ENCODE results near the gene ARHGAP24. TPM values are rescaled to one million over a fixed set of nuclear protein-coding genes. Genes with fewer than 3 reads are reported as not detected.

ARHGAP24 gene
- total and polyA plus RNA-seq, 4 donors: 10.0 to 79.4 (median 21.6) TPM

DNA sequence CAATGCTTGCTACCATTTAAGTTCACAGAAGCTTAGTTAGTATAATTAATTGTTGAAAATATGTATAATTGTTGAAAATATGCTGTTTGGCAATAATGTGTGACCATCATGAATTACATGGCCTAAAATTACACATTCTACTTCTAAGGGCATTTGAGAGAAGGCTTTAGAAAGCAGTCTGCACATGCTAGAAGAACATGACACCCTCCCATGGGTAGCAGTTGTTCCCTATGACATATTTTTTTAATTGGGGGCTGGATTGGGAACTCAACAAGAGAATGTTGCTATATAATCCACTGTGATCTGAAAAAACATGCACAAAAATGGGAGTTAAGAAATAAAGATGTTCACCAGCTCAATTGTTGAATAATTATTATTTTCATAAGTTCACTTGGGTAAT, 331.4 kb downstream of the ARHGAP24 start:
- H3K9me3 ChIP-seq (ENCODE audit: control insufficient read depth in 4 of 4, insufficient read depth in 3 of 4, low read length in 3 of 4): no peaks in the 10 kb centered on the region
- H3K36me3 ChIP-seq (ENCODE audit: control insufficient read depth in 4 of 4, insufficient read depth in 4 of 4, low read length in 4 of 4): no peaks in the 10 kb centered on the region
- ATAC-seq (ENCODE audit: insufficient read depth, low FRiP score) (no peak), DNase-seq (no peak)
- H3K9ac ChIP-seq (ENCODE audit: insufficient read depth in 1 of 2, low read length in 2 of 2): no peak overlapping the region
- H3K4me1 ChIP-seq (ENCODE audit: control insufficient read depth in 5 of 5, insufficient read depth in 5 of 5, low read length in 5 of 5): peaks cover 0 to 7% (median 0%) of the 10 kb centered on the region in 5 donors
- H3K27me3 ChIP-seq (ENCODE audit: control insufficient read depth in 3 of 3, insufficient read depth in 3 of 3, low read length in 2 of 3): no peaks in the 10 kb centered on the region
- TF ChIP-seq, protein P1, sequence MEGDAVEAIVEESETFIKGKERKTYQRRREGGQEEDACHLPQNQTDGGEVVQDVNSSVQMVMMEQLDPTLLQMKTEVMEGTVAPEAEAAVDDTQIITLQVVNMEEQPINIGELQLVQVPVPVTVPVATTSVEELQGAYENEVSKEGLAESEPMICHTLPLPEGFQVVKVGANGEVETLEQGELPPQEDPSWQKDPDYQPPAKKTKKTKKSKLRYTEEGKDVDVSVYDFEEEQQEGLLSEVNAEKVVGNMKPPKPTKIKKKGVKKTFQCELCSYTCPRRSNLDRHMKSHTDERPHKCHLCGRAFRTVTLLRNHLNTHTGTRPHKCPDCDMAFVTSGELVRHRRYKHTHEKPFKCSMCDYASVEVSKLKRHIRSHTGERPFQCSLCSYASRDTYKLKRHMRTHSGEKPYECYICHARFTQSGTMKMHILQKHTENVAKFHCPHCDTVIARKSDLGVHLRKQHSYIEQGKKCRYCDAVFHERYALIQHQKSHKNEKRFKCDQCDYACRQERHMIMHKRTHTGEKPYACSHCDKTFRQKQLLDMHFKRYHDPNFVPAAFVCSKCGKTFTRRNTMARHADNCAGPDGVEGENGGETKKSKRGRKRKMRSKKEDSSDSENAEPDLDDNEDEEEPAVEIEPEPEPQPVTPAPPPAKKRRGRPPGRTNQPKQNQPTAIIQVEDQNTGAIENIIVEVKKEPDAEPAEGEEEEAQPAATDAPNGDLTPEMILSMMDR (IDR thresholded peaks at IDR 0.05; ENCODE audit: control extremely low read depth, extremely low read depth): no peak
- H3K4me3 ChIP-seq: no peak overlapping the region
- H3K27ac ChIP-seq (ENCODE audit: low read depth in 1 of 2, low read length in 1 of 2): no peak overlapping the region

DNA sequence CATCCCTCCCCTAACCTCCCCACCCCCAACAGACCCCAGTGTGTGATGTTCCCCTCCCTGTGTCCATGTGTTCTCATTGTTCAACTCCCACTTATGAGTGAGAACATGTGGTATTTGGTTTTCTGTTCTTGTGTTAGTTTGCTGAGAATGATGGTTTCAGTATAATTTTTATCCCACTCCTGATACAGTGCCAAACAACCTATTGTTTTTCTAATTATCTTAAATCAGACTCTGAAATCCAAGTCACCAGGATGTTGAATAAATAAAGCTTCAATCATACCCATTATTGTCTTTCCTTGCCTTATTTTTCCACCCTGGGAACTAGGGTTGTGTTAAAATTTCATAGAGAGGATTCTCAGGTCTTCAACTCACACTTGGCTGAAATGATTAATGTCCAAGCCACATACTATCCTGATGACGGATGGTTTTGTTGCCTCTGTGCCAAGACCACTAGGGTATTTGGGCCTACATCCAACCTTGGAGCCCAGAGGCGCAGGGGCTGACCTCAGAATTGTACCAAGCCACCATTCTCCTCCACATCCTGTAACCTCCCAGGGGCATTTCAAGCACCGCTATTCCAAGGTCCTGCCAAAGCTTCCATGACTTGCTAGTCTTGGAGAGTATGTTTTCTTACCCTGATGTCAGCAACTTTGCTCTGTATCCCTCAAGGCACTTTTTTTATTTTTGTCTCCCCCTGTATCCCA, 332.4 kb downstream of the ARHGAP24 start:
- no peak for ATAC-seq (ENCODE audit: insufficient read depth, low FRiP score)
- H3K36me3 ChIP-seq (ENCODE audit: control insufficient read depth in 4 of 4, insufficient read depth in 4 of 4, low read length in 4 of 4): no peaks in the 10 kb centered on the region
- no peak overlapping the region for H3K9ac ChIP-seq (ENCODE audit: insufficient read depth in 1 of 2, low read length in 2 of 2)
- H3K9me3 ChIP-seq (ENCODE audit: control insufficient read depth in 4 of 4, insufficient read depth in 3 of 4, low read length in 3 of 4): no peaks in the 10 kb centered on the region
- H3K27ac ChIP-seq (ENCODE audit: low read depth in 1 of 2, low read length in 1 of 2): peak overlapping the region in 1 of 2 donors; percentile 41
- H3K4me1 ChIP-seq (ENCODE audit: control insufficient read depth in 5 of 5, insufficient read depth in 5 of 5, low read length in 5 of 5): peaks cover 0 to 7% (median 0%) of the 10 kb centered on the region in 5 donors
- TF ChIP-seq, protein P1 (IDR thresholded peaks at IDR 0.05; ENCODE audit: control extremely low read depth, extremely low read depth): no peak
- H3K4me3 ChIP-seq: no peak overlapping the region
- DNase-seq: no peak
- 63 to 86% methylated on average over 3 of the region's 3 CpGs for WGBS, 2 donors
- no peaks in the 10 kb centered on the region for H3K27me3 ChIP-seq (ENCODE audit: control insufficient read depth in 3 of 3, insufficient read depth in 3 of 3, low read length in 2 of 3)

DNA sequence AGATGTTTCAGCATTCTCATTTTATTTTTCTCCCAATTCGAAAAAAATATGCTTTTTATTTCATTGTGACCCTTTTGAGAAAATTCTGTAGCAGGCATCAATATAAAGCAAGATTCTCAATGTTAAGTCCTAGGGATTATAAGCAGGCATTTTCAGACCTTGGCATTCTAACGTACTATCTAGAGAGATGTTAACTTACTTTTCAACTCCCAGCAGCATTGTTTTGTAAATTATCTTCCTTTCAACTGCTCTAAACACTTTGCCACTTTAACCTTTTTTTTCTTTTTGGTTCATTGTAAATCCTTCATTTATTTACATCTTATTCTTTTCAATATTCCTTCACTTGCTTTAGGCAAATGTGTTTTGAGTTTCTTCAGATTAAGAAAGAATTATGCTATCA, 333.2 kb downstream of the ARHGAP24 start:
- Histone ChIP-seq H3K4me3 (no peak overlapping the region), H3K9ac (ENCODE audit: insufficient read depth in 1 of 2, low read length in 2 of 2) (no peak overlapping the region), H3K36me3 (ENCODE audit: control insufficient read depth in 4 of 4, insufficient read depth in 4 of 4, low read length in 4 of 4) (peaks cover 0 to 3% (median 0%) of the 10 kb centered on the region in 4 donors), H3K27me3 (ENCODE audit: control insufficient read depth in 3 of 3, insufficient read depth in 3 of 3, low read length in 2 of 3) (no peaks in the 10 kb centered on the region), H3K4me1 (ENCODE audit: control insufficient read depth in 5 of 5, insufficient read depth in 5 of 5, low read length in 5 of 5) (peaks cover 0 to 7% (median 0%) of the 10 kb centered on the region in 5 donors), H3K27ac (ENCODE audit: low read depth in 1 of 2, low read length in 1 of 2) (peak overlapping the region in 1 of 2 donors; percentile 41), H3K9me3 (ENCODE audit: control insufficient read depth in 4 of 4, insufficient read depth in 3 of 4, low read length in 3 of 4) (no peaks in the 10 kb centered on the region)
- ATAC-seq (ENCODE audit: insufficient read depth, low FRiP score) (no peak), DNase-seq (no peak)
- TF ChIP-seq, protein P1 (IDR thresholded peaks at IDR 0.05; ENCODE audit: control extremely low read depth, extremely low read depth): no peak
- WGBS, 2 donors: 71 to 82% methylated on average over 2 of the region's 2 CpGs

DNA sequence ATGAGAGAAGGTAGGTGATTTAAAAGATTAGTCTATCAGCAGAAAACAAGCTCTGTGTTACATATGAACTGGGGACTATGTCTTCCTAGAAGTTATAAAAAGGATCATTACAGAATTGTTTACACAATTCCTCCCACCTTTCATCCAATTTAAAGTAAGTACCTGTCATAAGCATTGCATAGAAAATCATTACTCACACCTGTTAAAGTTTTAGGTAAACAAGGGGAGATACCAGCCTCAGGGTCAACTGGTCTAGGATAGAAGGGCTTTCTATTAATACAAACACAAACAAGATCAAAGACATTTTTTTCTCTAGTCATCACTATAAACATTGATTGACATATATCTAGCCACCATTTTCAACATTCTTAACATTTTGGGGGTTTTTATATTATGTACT, 333.9 kb downstream of the ARHGAP24 start:
- TF ChIP-seq, protein P1 (IDR thresholded peaks at IDR 0.05; ENCODE audit: control extremely low read depth, extremely low read depth): no peak
- H3K4me3 ChIP-seq: no peak overlapping the region
- H3K36me3 ChIP-seq (ENCODE audit: control insufficient read depth in 4 of 4, insufficient read depth in 4 of 4, low read length in 4 of 4): peaks cover 0 to 3% (median 0%) of the 10 kb centered on the region in 4 donors
- H3K4me1 ChIP-seq (ENCODE audit: control insufficient read depth in 5 of 5, insufficient read depth in 5 of 5, low read length in 5 of 5): peaks cover 0 to 6% (median 0%) of the 10 kb centered on the region in 5 donors
- no peak for DNase-seq
- H3K27me3 ChIP-seq (ENCODE audit: control insufficient read depth in 3 of 3, insufficient read depth in 3 of 3, low read length in 2 of 3): no peaks in the 10 kb centered on the region
- no peak overlapping the region for H3K9ac ChIP-seq (ENCODE audit: insufficient read depth in 1 of 2, low read length in 2 of 2)
- no peak for ATAC-seq (ENCODE audit: insufficient read depth, low FRiP score)
- H3K9me3 ChIP-seq (ENCODE audit: control insufficient read depth in 4 of 4, insufficient read depth in 3 of 4, low read length in 3 of 4): no peaks in the 10 kb centered on the region
- H3K27ac ChIP-seq (ENCODE audit: low read depth in 1 of 2, low read length in 1 of 2): no peak overlapping the region

All from lung (tissue), 12 donors.